A673 (cell line): Measurements from ENCODE around the gene MSRB3.

ENCODE experiments used
- CTCF ChIP-seq: fragments of 300-800, 200-600 bp; sonication (generic); conservative IDR thresholded peaks from 2 replicates; pipeline ENCODE4 v1.5.1; 2017; ENCODE audit warnings: low read depth, mild to moderate bottlenecking, antibody characterized with exemption, low read length, moderate library complexity, mixed read lengths
- EZH2 ChIP-seq: fragments of 200-600 bp; sonication (generic); IDR thresholded peaks from 2 replicates; pipeline ENCODE4 v1.6.1; 2017; ENCODE audit warnings: borderline replicate concordance, low read depth, mild to moderate bottlenecking, mixed read lengths, antibody characterized with exemption, low read length; ENCODE audit not compliant: poor library complexity, severe bottlenecking

DNA sequence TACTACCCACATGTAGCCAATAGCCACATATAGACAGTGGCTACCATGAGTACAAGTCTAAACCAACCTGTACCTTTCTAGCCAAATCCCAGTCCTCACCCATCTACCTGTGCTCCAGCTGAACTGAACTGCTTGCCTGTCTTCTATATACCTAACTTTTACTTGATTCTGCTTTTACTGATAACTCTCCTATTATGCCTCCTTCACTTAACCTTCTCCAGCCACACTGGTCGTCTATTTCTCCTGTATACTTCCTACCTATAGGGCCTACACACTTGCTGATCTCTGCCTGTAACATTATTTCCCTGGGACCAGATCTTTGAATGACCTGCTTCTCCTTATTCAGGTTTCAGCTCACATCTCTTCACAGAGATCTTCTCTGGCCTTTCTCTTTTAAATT is 26.0 kb upstream of the MSRB3 start:
- TF ChIP-seq CTCF (no peak), EZH2 (no peak)
